Measurements from ENCODE around the gene LNPEP. TPM values are rescaled to one million over a fixed set of nuclear protein-coding genes. Genes with fewer than 3 reads are reported as not detected.

LNPEP gene
- total RNA-seq, 1 experiment from 2014 or later, result 6.4 TPM

DNA sequence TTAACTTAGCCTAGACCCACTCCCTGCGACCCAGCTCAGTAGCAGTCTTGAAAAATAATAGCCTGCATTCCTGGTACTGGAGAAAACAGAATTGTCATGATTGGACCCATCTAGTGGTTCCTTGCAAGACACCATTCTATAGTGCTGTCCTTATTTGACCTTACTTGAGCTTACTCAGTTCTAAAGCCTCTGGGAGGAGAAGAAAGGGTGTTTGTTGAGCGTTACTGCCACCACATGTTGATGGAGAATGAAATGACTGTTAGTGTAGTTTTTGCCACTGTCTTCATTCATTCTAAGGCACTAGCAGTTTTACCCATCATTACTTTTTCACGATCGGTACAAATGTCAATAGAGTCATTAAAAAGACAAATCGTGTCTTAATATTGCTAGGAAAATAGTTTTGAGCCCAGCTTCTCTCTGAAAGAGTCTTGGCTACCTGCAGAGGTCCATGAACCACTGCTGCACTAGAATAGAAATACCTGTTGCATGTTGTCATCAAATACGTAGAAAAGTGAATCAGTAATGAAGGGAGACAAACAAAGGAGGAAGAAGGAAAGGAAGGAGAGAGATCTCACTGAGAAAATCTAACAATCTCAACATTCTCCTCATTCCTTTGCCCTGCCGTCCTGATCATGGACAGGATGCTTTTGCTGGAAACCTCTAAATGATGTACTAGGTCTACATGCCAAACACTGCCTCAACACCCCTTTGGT lies 110.5 kb downstream of the LNPEP start:
- H3K36me3 Mint-ChIP-seq, result no peaks in the 10 kb centered on the region
- H3K27ac Mint-ChIP-seq, result no peak overlapping the region
- ChIA-PET POLR2A (no interaction called here), CTCF (interaction anchor here (0.8 to 4.6 kb wide), 5 partner anchors 95 to 294 kb away, joined by 3 to 77 read pairs (median 4); partner anchors contain the start of genes LIX1 and LNPEP)
- H3K4me1 Mint-ChIP-seq, result peaks cover 33% of the 10 kb centered on the region
- H3K27me3 Mint-ChIP-seq (ENCODE audit: low read depth), result no peaks in the 10 kb centered on the region
- TF ChIP-seq CREM (CRISPR knock-in tag; IDR thresholded peaks at IDR 0.05) (no peak), ZNF219 (CRISPR knock-in tag; IDR thresholded peaks at IDR 0.05; ENCODE audit: borderline replicate concordance) (no peak), ZNF232 (CRISPR knock-in tag; IDR thresholded peaks at IDR 0.05) (no peak), RELA (CRISPR knock-in tag; IDR thresholded peaks at IDR 0.05; ENCODE audit: borderline replicate concordance) (no peak), ZBTB21 (CRISPR knock-in tag; IDR thresholded peaks at IDR 0.05; ENCODE audit: borderline replicate concordance) (no peak), IRF1 (CRISPR knock-in tag; IDR thresholded peaks at IDR 0.05) (no peak), ZNF317 (CRISPR knock-in tag; IDR thresholded peaks at IDR 0.05; ENCODE audit: borderline replicate concordance, low read depth) (no peak), GABPB1 (CRISPR knock-in tag; IDR thresholded peaks at IDR 0.05) (no peak), TCF7 (CRISPR knock-in tag; IDR thresholded peaks at IDR 0.05; ENCODE audit: low read depth) (no peak), NFE2L1 (CRISPR knock-in tag; IDR thresholded peaks at IDR 0.05) (no peak), SMAD3 (CRISPR knock-in tag; IDR thresholded peaks at IDR 0.05; ENCODE audit: borderline replicate concordance) (no peak), ZNF263 (CRISPR knock-in tag; IDR thresholded peaks at IDR 0.05; ENCODE audit: low read depth) (no peak), ELF4 (CRISPR knock-in tag; IDR thresholded peaks at IDR 0.05; ENCODE audit: low read depth) (no peak), ZNF512 (CRISPR knock-in tag; IDR thresholded peaks at IDR 0.05; ENCODE audit: borderline replicate concordance) (no peak), ZBTB43 (CRISPR knock-in tag; IDR thresholded peaks at IDR 0.05) (no peak), NR1H2 (CRISPR knock-in tag; IDR thresholded peaks at IDR 0.05) (no peak), ATF1 (CRISPR knock-in tag; IDR thresholded peaks at IDR 0.05) (no peak)
- TF ChIP-seq, protein P1, sequence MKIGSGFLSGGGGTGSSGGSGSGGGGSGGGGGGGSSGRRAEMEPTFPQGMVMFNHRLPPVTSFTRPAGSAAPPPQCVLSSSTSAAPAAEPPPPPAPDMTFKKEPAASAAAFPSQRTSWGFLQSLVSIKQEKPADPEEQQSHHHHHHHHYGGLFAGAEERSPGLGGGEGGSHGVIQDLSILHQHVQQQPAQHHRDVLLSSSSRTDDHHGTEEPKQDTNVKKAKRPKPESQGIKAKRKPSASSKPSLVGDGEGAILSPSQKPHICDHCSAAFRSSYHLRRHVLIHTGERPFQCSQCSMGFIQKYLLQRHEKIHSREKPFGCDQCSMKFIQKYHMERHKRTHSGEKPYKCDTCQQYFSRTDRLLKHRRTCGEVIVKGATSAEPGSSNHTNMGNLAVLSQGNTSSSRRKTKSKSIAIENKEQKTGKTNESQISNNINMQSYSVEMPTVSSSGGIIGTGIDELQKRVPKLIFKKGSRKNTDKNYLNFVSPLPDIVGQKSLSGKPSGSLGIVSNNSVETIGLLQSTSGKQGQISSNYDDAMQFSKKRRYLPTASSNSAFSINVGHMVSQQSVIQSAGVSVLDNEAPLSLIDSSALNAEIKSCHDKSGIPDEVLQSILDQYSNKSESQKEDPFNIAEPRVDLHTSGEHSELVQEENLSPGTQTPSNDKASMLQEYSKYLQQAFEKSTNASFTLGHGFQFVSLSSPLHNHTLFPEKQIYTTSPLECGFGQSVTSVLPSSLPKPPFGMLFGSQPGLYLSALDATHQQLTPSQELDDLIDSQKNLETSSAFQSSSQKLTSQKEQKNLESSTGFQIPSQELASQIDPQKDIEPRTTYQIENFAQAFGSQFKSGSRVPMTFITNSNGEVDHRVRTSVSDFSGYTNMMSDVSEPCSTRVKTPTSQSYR (CRISPR knock-in tag; IDR thresholded peaks at IDR 0.05), result no peak
- TF ChIP-seq, protein P2, sequence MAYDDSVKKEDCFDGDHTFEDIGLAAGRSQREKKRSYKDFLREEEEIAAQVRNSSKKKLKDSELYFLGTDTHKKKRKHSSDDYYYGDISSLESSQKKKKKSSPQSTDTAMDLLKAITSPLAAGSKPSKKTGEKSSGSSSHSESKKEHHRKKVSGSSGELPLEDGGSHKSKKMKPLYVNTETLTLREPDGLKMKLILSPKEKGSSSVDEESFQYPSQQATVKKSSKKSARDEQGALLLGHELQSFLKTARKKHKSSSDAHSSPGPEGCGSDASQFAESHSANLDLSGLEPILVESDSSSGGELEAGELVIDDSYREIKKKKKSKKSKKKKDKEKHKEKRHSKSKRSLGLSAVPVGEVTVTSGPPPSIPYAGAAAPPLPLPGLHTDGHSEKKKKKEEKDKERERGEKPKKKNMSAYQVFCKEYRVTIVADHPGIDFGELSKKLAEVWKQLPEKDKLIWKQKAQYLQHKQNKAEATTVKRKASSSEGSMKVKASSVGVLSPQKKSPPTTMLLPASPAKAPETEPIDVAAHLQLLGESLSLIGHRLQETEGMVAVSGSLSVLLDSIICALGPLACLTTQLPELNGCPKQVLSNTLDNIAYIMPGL (CRISPR knock-in tag; IDR thresholded peaks at IDR 0.05), result no peak
- H3K9me3 Mint-ChIP-seq, result peaks cover 9% of the 10 kb centered on the region
- H3K4me3 Mint-ChIP-seq, result no peak overlapping the region
- no peak for ATAC-seq
- no peak for DNase-seq (ENCODE audit: low spot score)

All from WTC11 (cell line).